Measurements from ENCODE around the gene FAM24B. TPM values are rescaled to one million over a fixed set of nuclear protein-coding genes. Genes with fewer than 3 reads are reported as not detected.

FAM24B gene
- total and polyA plus RNA-seq, 2 donors (not counting 3 experiments of a cell fraction or from before 2014, with no cell fraction given), result 9.3 to 10.6 TPM

- CTCF ChIA-PET, result no interaction called here
- Histone ChIP-seq H3K27ac (ENCODE audit: insufficient read depth, low read depth, low read length) (peak overlapping the region; percentile 73), H3K4me3 (replicated peaks in 1 of 3; ENCODE audit: insufficient read depth in 1 of 3, low read depth in 1 of 3, low read length in 3 of 3) (no peak overlapping the region), H3K4me2 (ENCODE audit: insufficient read depth, low read length) (peak overlapping the region; percentile 73), H3K4me1 (ENCODE audit: control insufficient read depth, extremely low read depth, insufficient read depth, low read length) (peaks cover 64% of the 10 kb centered on the region), H4K20me1 (replicated peaks; ENCODE audit: control insufficient read depth, extremely low read depth, insufficient read depth, low read length) (no peaks in the 10 kb centered on the region), H3K9me1 (replicated peaks; ENCODE audit: control insufficient read depth, extremely low read depth, insufficient read depth, low read length) (no peaks in the 10 kb centered on the region), H3K9me3 (replicated peaks; ENCODE audit: control insufficient read depth, insufficient read depth, low read length) (no peaks in the 10 kb centered on the region), H3K9ac (replicated peaks; ENCODE audit: extremely low read depth, insufficient read depth, low read length) (peak overlapping the region; percentile 29), H3K79me2 (ENCODE audit: control insufficient read depth, insufficient read depth, low read length) (peaks cover 39% of the 10 kb centered on the region), H2AFZ (ENCODE audit: low read depth, low read length) (no peak overlapping the region), H3K36me3 (ENCODE audit: control insufficient read depth in 2 of 2, extremely low read depth in 1 of 2, insufficient read depth in 2 of 2, low read length in 2 of 2) (no peaks in the 10 kb centered on the region), H3K27me3 (ENCODE audit: control insufficient read depth in 2 of 2, insufficient read depth in 2 of 2, low read length in 2 of 2) (no peaks in the 10 kb centered on the region)
- TF ChIP-seq POLR2A (IDR thresholded peaks at IDR 0.05; ENCODE audit: low read depth, low read length), result peak; percentile 30
- TF ChIP-seq GATA2 (IDR thresholded peaks at IDR 0.05; ENCODE audit: insufficient read depth, insufficient read length, low read depth, low read length), result no peak
- no peak for TF ChIP-seq MAX (IDR thresholded peaks at IDR 0.05; ENCODE audit: insufficient read depth, insufficient read length)
- TF ChIP-seq JUN (IDR thresholded peaks at IDR 0.05; ENCODE audit: borderline replicate concordance, insufficient read depth, insufficient read length, low read depth), result peak; percentile 35
- TF ChIP-seq POLR2AphosphoS5 (IDR thresholded peaks at IDR 0.05; ENCODE audit: insufficient read depth, low read depth, low read length), result no peak
- TF ChIP-seq FOS (IDR thresholded peaks at IDR 0.05; ENCODE audit: borderline replicate concordance, insufficient read depth, low read length), result peak; percentile 36
- DNase-seq (ENCODE audit: low read depth, low spot score) (peak; percentile 56), FAIRE-seq (peak; percentile 79)
- POLR2A ChIA-PET, result no interaction called here
- intact Hi-C loops (cut with micrococcal nuclease), result loop anchor here (1.0 to 10.0 kb wide), 5 partner anchors 9 to 545 kb away; partner anchors contain the start of genes ACADSB, BUB3 and IKZF5
- no TSS peak for BruUV-seq (replicated peaks)
- dilution Hi-C loops (cut with MboI; ENCODE audit: extremely low pct_ligation_motif_present, low sequenced_read_pairs), result no loop called here
These were observed 27.1 kb downstream of the FAM24B start for GRCh38 chr10:122852261-122852660.
